ENCODE measurements around the gene MMS19.
"Not testable (repeated sequence)": the region's sequence is repeated elsewhere in the genome, so short reads cannot be mapped to it uniquely, and the experiment has no call there.

The MMS19 gene

DNA sequence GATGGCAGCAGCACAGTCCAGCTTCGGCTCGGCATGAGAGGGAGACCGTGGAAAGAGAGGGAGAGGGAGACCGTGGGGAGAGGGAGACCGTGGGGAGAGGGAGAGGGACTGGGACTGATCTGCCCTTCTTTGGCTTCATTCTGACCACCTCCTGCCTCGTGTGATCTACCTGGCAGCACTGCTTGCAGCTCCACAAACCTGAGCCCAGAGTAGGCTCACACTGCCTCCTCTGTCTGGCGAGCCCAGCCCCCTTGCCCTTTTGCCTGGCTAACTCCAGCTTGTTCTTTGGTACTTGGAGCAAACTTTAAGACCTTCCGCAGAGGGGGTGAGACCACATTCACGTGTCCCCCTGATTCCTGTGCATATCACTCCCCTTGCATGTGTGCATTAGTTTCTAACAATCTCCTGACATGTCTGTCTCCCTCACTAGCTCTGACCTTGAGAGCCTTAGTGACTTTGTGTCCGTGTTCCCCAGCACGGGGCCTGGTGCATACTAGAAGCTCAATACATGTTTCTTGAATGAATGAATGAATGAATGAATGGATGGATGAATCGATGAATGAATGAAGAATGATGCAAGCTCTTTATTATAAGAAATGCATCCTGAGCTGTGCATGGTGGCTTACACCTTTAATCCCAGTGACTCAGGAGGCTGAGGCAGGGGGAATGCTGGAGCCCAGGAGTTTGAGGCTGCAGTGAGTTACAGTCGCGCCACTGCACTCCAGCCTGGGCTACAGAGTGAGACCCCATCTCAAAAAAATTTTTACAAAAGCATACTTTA lies 31.7 kb upstream of the MMS19 start:
- no peak overlapping the region for H3K4me3 ChIP-seq (ENCODE audit: low read depth, low read length)
- CTCF ChIA-PET: interaction anchor here (0.9 to 2.5 kb wide), 3 partner anchors 10 to 18 kb away, joined by 3 to 24 read pairs (median 3); no protein-coding TSS in a partner anchor
- POLR2A ChIA-PET: no interaction called here
- TF ChIP-seq, protein P1, sequence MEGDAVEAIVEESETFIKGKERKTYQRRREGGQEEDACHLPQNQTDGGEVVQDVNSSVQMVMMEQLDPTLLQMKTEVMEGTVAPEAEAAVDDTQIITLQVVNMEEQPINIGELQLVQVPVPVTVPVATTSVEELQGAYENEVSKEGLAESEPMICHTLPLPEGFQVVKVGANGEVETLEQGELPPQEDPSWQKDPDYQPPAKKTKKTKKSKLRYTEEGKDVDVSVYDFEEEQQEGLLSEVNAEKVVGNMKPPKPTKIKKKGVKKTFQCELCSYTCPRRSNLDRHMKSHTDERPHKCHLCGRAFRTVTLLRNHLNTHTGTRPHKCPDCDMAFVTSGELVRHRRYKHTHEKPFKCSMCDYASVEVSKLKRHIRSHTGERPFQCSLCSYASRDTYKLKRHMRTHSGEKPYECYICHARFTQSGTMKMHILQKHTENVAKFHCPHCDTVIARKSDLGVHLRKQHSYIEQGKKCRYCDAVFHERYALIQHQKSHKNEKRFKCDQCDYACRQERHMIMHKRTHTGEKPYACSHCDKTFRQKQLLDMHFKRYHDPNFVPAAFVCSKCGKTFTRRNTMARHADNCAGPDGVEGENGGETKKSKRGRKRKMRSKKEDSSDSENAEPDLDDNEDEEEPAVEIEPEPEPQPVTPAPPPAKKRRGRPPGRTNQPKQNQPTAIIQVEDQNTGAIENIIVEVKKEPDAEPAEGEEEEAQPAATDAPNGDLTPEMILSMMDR (IDR thresholded peaks at IDR 0.05; ENCODE audit: insufficient read depth, low read length, missing control alignments): no peak
- DNase-seq (ENCODE audit: low read depth, low spot score): no peak

- POLR2A ChIA-PET; H3K4me3 ChIP-seq (ENCODE audit: low read depth, low read length); CTCF ChIA-PET; DNase-seq (ENCODE audit: low read depth, low spot score): not testable (repeated sequence)
These were observed 30.7 kb upstream of the MMS19 start for GRCh38 chr10:97528876-97529275.

DNA sequence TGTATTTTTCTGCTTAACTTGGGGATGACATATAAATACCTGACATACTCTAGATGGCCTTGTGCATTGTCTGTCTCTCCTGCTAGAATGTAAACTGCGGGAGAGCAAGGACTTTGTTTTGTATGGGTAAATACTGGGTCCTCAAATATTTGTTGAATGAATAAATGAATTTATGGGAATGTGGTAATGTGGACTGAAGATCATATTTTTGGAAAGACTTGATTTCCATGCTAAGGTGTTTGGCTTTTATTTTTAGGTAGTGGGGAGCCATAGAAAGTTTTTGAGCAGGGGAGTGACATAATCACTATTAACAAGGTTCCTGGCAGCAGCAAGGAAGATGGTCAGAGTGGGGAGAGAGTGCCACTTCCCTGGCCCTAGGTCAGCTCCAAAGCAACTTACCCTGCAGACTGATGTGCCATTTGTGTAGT lies 27.5 kb upstream of the MMS19 start:
- no peak overlapping the region for H3K4me3 ChIP-seq (ENCODE audit: low read depth, low read length)
- ChIA-PET CTCF (interaction anchor here (1.3 to 1.5 kb wide), 2 partner anchors 9 to 11 kb away, joined by 4 to 7 read pairs; no protein-coding TSS in a partner anchor), POLR2A (no interaction called here)
- no peak for DNase-seq (ENCODE audit: low read depth, low spot score)
- TF ChIP-seq, protein P1 (IDR thresholded peaks at IDR 0.05; ENCODE audit: insufficient read depth, low read length, missing control alignments): no peak

- TF ChIP-seq, protein P1 (IDR thresholded peaks at IDR 0.05; ENCODE audit: insufficient read depth, low read length, missing control alignments): no peak
- no peak for DNase-seq (ENCODE audit: low read depth, low spot score)
- H3K4me3 ChIP-seq (ENCODE audit: low read depth, low read length): no peak overlapping the region
- CTCF ChIA-PET: interaction anchor here (0.9 to 1.5 kb wide), 5 partner anchors 9 to 29 kb away, joined by 3 to 7 read pairs (median 3); no protein-coding TSS in a partner anchor
- POLR2A ChIA-PET: no interaction called here
These were observed 26.9 kb upstream of the MMS19 start for GRCh38 chr10:97525086-97525485.

DNA sequence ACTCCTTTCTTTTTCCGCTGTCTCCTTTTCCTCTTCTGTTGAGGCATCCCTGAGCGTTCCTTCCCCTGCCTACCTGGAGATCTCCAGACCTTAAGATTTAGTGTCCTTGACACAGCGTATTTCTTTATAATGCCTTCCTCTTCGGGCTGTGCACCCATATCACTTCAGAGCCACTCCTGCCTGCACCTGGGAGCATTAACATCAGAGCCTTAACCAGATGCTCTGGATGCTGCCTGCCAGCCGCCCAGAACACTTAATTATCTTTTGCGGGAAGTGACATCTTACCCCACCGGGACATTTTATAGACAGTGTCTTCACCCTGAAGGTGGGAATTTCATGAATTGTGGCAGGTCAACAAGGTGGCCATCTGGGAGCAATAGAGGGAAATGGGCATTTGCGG lies 24.7 kb upstream of the MMS19 start:
- CTCF ChIA-PET: interaction anchor here (1.2 to 5.8 kb wide), 5 partner anchors 11 to 90 kb away, joined by 3 to 36 read pairs (median 3); no protein-coding TSS in a partner anchor
- POLR2A ChIA-PET: interaction anchor here (1.6 kb wide), 1 partner anchor 10 kb away, joined by 5 read pairs; no protein-coding TSS in a partner anchor
- no peak for DNase-seq (ENCODE audit: low read depth, low spot score)
- TF ChIP-seq, protein P1 (IDR thresholded peaks at IDR 0.05; ENCODE audit: insufficient read depth, low read length, missing control alignments): no peak
- H3K4me3 ChIP-seq (ENCODE audit: low read depth, low read length): no peak overlapping the region

GRCh38 chr10:97522071-97522470 lies 23.8 kb upstream of the MMS19 start:
- no peak overlapping the region for H3K4me3 ChIP-seq (ENCODE audit: low read depth, low read length)
- ChIA-PET CTCF (interaction anchor here (1.2 to 5.8 kb wide), 6 partner anchors 10 to 90 kb away, joined by 3 to 36 read pairs (median 4); no protein-coding TSS in a partner anchor), POLR2A (interaction anchor here (1.6 kb wide), 1 partner anchor 11 kb away, joined by 5 read pairs; no protein-coding TSS in a partner anchor)
- TF ChIP-seq, protein P1 (IDR thresholded peaks at IDR 0.05; ENCODE audit: insufficient read depth, low read length, missing control alignments): no peak
- no peak for DNase-seq (ENCODE audit: low read depth, low spot score)

Measured in AG04449 (cell line).